Measurements from ENCODE around the gene FMN1.

FMN1 gene

GRCh38 chr15:33104212-33104611 is 90.3 kb downstream of the FMN1 start:
- TF ChIP-seq TEAD4 (IDR thresholded peaks at IDR 0.05): peak; percentile 41; the same call in 1 of the 2 replicates
- TF ChIP-seq EGR1 (IDR thresholded peaks at IDR 0.05): no peak
- no peak for TF ChIP-seq CREB1 (IDR thresholded peaks at IDR 0.05; ENCODE audit: low read depth)
- TF ChIP-seq, protein P1, sequence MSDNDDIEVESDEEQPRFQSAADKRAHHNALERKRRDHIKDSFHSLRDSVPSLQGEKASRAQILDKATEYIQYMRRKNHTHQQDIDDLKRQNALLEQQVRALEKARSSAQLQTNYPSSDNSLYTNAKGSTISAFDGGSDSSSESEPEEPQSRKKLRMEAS (IDR thresholded peaks at IDR 0.05): no peak

- no peak for TF ChIP-seq YY1 (IDR thresholded peaks at IDR 0.05; ENCODE audit: low read depth)
- TF ChIP-seq, protein P1 (IDR thresholded peaks at IDR 0.05): no peak
- TF ChIP-seq, protein P2, sequence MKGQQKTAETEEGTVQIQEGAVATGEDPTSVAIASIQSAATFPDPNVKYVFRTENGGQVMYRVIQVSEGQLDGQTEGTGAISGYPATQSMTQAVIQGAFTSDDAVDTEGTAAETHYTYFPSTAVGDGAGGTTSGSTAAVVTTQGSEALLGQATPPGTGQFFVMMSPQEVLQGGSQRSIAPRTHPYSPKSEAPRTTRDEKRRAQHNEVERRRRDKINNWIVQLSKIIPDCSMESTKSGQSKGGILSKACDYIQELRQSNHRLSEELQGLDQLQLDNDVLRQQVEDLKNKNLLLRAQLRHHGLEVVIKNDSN (IDR thresholded peaks at IDR 0.05): no peak
- no peak for TF ChIP-seq NFIC (IDR thresholded peaks at IDR 0.05)
Observed at GRCh38 chr15:33101036-33101435, 93.5 kb downstream of the FMN1 start.

DNA sequence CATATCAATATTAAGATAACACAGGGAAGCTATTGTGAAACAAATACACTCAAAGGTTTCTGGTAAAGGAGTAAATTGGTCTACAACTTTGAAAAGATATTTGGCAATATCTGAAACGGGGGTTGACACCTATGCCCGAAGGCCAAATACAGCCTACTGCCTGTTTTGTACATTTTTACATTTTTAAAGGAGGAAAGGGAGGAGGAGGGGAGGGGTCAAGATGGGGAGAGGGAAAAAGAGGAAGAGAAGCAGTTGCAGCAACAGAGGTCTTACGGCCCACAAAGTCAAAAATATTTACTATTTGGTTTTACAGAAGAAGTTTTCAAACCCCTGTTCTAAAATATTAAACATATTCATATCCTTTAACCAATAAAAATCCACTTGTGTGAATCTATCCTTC is 94.2 kb downstream of the FMN1 start:
- TF ChIP-seq, protein P1 (IDR thresholded peaks at IDR 0.05): no peak
- TF ChIP-seq EGR1 (IDR thresholded peaks at IDR 0.05) (no peak), REST (IDR thresholded peaks at IDR 0.05; ENCODE audit: low read depth) (no peak), TEAD4 (IDR thresholded peaks at IDR 0.05) (no peak), NFIC (IDR thresholded peaks at IDR 0.05) (no peak), ZBTB7A (IDR thresholded peaks at IDR 0.05; ENCODE audit: low read depth) (no peak), RAD21 (IDR thresholded peaks at IDR 0.05; ENCODE audit: low read depth) (no peak), TAF1 (IDR thresholded peaks at IDR 0.05; ENCODE audit: low read depth) (no peak), YY1 (IDR thresholded peaks at IDR 0.05; ENCODE audit: low read depth) (no peak)

DNA sequence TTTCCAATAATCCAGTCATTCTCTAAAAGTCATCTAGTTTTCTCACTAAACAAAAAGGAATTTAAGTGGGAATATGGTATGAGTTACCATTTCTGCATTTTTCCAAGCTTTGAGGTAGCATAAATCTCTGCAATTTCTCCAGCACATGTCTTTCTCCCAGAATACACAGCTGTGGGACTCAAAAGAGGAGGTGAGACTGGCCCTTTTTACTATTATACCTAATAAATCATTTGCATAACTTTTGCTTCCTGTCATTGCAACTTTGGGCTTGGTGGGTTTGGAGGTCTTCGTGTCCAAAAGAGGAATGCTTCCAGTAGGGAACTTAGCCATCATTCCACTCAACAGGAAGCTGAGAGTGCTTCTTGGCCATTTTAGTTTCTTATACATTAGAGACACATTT is 94.8 kb downstream of the FMN1 start:
- TF ChIP-seq RAD21 (IDR thresholded peaks at IDR 0.05; ENCODE audit: low read depth) (no peak), TCF12 (IDR thresholded peaks at IDR 0.05; ENCODE audit: low read depth) (no peak), ZBTB7A (IDR thresholded peaks at IDR 0.05; ENCODE audit: low read depth) (no peak), TEAD4 (IDR thresholded peaks at IDR 0.05) (no peak), EGR1 (IDR thresholded peaks at IDR 0.05) (no peak), NFIC (IDR thresholded peaks at IDR 0.05) (no peak), FOXM1 (IDR thresholded peaks at IDR 0.05; ENCODE audit: borderline replicate concordance, low read depth) (no peak), YY1 (IDR thresholded peaks at IDR 0.05; ENCODE audit: low read depth) (no peak)
- TF ChIP-seq, protein P1 (IDR thresholded peaks at IDR 0.05): no peak

GRCh38 chr15:33099213-33099612 is 95.3 kb downstream of the FMN1 start:
- TF ChIP-seq TCF12 (IDR thresholded peaks at IDR 0.05; ENCODE audit: low read depth): no peak
- no peak for TF ChIP-seq TEAD4 (IDR thresholded peaks at IDR 0.05)
- TF ChIP-seq ZBTB7A (IDR thresholded peaks at IDR 0.05; ENCODE audit: low read depth): no peak
- no peak for TF ChIP-seq REST (IDR thresholded peaks at IDR 0.05; ENCODE audit: low read depth)
- no peak for TF ChIP-seq CEBPB (IDR thresholded peaks at IDR 0.05)

DNA sequence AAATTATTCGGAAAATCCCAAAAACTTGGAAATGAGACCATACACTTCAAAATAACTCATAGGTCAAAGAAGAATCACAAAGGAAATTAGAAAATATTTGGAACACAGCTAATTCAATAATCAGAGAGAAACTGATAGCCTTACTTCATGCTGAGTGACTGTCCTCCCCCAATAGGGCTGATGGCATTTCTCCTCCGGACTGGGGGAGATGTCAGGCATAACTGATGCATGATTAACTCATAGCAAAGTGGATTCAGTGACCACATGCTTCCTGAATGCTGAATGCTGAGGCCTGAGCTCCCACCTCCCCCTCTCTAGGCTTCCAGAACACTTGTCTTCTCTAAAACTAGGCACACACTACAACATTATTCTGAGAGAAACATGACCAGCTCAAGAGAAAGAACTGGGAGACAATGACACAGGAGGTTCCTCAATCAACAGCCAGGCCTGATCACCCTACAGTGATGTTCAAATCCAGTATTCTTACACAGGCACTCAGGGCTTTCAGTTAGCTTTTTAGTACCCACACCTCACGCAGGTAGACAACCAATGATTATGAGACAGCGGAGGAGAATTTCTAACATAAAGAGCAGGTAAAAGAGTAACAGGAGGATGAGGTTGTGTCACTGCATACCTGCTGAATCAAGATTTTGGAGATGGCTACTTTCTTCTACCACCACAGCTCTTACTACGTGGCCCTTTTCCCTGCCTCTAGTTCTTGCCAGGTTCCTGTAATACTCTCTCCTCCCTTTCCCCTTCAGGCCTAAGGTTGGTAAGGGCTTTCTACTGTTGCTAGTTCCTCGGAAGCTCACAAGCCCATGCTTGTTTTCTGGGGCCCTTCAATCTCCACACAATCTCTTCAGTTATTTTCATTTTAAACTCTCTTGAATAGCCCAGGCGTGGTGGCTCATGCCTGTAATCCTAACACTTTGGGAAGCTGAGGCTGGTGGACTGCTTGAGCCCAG is 96.1 kb downstream of the FMN1 start:
- no peak for TF ChIP-seq CEBPB (IDR thresholded peaks at IDR 0.05)
- no peak for TF ChIP-seq YY1 (IDR thresholded peaks at IDR 0.05; ENCODE audit: low read depth)
- TF ChIP-seq, protein P1 (IDR thresholded peaks at IDR 0.05): no peak
- no peak for TF ChIP-seq EP300 (IDR thresholded peaks at IDR 0.05; ENCODE audit: borderline replicate concordance)
- TF ChIP-seq, protein P2 (IDR thresholded peaks at IDR 0.05): no peak
- TF ChIP-seq RAD21 (IDR thresholded peaks at IDR 0.05; ENCODE audit: low read depth): no peak
- no peak for TF ChIP-seq TAF1 (IDR thresholded peaks at IDR 0.05; ENCODE audit: low read depth)
- no peak for TF ChIP-seq CREB1 (IDR thresholded peaks at IDR 0.05; ENCODE audit: low read depth)
- TF ChIP-seq TCF12 (IDR thresholded peaks at IDR 0.05; ENCODE audit: low read depth): no peak
- TF ChIP-seq ZBTB7A (IDR thresholded peaks at IDR 0.05; ENCODE audit: low read depth): no peak
- TF ChIP-seq REST (IDR thresholded peaks at IDR 0.05; ENCODE audit: low read depth): no peak
- no peak for TF ChIP-seq TEAD4 (IDR thresholded peaks at IDR 0.05)

All from Ishikawa (cell line).